Fibroblast of the aortic adventitia (primary cell): ENCODE measurements around the gene RGS7. TPM values are rescaled to one million over a fixed set of nuclear protein-coding genes. Genes with fewer than 3 reads are reported as not detected.
A peak's percentile ranks its signal among the peaks of the same experiment; 100 is the strongest.
"Not testable (repeated sequence)": the region's sequence is repeated elsewhere in the genome, so short reads cannot be mapped to it uniquely, and the experiment has no call there.

Experiments
- DNase-seq: peaks from one replicate; pipeline ENCODE4 v3.0.0-alpha.2; 2010; ENCODE audit warnings: low read depth
- H3K4me3 ChIP-seq: 2 replicates; pipeline ENCODE4 v1.5.1; 2011; ENCODE audit warnings: low read depth, mild to moderate bottlenecking, control low read depth, low read length, moderate library complexity
- total RNA-seq: library from RNA; depleted of rRNA; stranded (reverse); fragments of >200 nt; gene quantifications from 2 replicates; pipeline ENCODE4 v1.2.3, GENCODE V29; 2012; ENCODE audit warnings: low replicate concordance
- TF ChIP-seq, protein P1 (sequence below): IDR thresholded peaks from 2 replicates; pipeline ENCODE4 v1.5.1; 2011; ENCODE audit warnings: mild to moderate bottlenecking, low read length, control low read depth, inconsistent platforms; ENCODE audit not compliant: insufficient read depth

Gene RGS7
- total RNA-seq, 1 donor, result 0.63 TPM

DNA sequence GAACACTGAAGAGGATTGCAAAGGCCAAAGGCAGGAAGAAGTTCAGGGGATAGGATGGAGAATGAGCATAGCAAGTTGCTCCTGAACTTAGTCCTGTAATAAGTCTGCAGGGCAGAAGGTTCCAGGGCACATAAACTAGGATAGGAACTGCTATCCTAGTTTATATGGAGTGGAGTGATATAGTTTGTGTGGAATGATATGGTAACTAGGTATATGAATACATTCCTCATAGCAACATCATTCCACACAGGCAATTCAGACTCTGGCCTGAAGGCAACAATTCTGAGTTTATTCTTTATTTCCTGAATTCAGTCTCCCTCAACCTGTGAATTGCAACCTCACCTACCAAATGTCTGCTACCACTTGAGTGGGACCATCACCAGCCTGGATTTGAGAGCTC is 590.2 kb downstream of the RGS7 start:
- no peak overlapping the region for H3K4me3 ChIP-seq
- peak; percentile 8 for DNase-seq
- TF ChIP-seq, protein P1, sequence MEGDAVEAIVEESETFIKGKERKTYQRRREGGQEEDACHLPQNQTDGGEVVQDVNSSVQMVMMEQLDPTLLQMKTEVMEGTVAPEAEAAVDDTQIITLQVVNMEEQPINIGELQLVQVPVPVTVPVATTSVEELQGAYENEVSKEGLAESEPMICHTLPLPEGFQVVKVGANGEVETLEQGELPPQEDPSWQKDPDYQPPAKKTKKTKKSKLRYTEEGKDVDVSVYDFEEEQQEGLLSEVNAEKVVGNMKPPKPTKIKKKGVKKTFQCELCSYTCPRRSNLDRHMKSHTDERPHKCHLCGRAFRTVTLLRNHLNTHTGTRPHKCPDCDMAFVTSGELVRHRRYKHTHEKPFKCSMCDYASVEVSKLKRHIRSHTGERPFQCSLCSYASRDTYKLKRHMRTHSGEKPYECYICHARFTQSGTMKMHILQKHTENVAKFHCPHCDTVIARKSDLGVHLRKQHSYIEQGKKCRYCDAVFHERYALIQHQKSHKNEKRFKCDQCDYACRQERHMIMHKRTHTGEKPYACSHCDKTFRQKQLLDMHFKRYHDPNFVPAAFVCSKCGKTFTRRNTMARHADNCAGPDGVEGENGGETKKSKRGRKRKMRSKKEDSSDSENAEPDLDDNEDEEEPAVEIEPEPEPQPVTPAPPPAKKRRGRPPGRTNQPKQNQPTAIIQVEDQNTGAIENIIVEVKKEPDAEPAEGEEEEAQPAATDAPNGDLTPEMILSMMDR, result no peak

DNA sequence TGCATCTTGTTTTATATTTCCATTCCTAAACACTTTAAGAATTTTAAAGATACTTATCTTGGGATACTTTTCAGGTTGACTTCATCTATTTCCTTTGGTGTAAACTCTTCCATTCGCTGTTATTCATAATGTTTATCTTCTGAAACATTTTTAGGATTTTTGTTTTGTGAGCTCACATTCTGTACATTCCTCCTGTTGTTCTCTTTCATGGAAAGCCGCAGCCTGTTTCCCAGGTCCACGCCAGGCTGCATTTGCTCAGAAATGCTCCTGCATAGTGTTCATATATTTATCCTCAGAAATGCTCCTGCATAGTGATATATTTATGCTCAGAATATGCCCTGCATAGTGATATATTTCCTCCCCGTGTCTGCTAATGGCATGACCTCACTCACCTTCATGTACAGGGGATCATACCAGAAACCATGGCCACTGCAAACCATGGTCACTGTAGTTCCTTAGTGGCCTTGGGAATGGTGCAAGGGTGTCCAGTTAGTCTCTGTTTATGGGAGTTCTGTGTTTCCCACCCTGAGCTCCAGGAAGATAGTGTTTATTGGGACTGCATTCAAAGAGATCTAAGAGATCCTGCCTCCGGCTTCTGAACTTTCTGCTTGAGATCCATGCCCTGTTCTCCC is 591.2 kb downstream of the RGS7 start:
- peak; percentile 65 for DNase-seq
- no peak overlapping the region for H3K4me3 ChIP-seq
- TF ChIP-seq, protein P1, result no peak

DNA sequence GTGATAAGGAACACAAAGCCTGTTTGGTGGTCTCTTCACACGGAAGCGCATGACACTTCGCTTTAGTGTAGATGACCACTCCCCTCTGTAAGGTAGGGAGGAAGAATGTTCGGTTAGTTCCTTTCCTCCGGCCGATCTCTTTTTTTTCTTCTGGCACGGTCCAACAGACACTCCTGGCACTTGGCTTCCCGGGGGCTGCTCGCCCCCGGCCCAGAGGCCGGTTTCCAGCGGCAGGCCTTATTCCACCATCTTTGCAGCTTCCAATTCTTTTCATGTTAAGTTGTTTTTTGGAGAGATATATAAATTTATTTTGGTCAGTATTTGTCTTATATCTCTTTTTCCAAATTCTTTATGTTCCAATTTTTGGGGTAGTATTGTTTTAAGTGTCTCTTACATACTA is 593.2 kb downstream of the RGS7 start:
- TF ChIP-seq, protein P1, result no peak
- no peak for DNase-seq
- no peak overlapping the region for H3K4me3 ChIP-seq

DNA sequence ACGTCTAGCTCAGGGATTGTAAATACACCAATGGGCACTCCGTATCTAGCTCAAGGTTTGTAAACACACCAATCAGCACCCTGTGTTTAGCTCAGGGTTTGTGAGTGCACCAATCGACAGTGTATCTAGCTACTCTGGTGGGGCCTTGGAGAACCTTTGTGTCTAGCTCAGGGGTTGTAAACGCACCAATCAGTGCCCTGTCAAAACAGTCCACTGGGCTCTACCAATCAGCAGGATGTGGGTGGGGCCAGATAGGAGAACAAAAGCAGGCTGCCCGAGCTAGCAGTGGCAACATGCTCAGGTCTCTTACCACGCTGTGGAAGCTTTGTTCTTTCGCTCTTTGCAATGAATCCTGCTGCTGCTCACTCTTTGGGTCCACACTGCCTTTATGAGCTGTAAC is 593.9 kb downstream of the RGS7 start:
- H3K4me3 ChIP-seq, DNase-seq: not testable (repeated sequence)

DNA sequence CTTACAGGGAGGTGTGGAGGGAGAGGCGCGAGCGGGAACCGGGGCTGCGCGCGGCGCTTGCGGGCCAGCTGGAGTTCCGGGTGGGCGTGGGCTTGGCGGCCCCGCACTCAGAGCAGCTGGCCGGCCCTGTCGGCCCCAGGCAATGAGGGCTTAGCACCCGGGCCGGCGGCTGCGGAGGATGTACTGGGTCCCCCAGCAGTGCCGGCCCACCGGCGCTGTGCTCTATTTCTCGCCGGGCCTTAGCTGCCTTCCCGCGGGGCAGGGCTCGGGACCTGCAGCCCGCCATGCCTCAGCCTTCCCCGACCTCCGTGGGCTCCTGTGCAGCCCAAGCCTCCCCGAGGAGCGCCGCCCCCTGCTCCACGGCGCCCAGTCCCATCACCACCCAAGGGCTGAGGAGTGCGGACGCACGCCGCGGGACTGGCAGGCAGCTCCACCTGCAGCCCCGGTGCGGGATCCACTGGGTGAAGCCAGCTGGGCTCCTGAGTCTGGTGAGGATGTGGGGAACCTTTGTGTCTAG is 594.5 kb downstream of the RGS7 start:
- DNase-seq, H3K4me3 ChIP-seq: not testable (repeated sequence)

DNA sequence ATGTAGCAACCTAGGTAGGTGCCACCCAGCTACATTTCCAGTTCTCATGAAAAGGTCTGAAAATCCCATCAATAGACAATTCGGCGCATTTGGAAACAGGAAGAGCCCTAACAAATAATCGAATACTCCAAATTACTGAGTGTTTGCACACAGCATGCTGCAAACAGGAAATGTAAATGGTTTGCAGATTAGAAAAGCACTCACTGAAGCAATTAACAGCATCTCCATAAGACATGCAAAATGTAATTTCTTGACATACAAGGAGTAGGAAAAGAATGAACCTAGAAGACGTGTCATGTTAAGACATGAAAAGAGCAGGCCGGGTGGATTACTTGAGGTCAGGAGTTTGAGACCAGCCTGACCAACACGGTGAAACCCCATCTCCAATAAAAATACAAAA is 598.2 kb downstream of the RGS7 start:
- DNase-seq, H3K4me3 ChIP-seq: not testable (repeated sequence)

DNA sequence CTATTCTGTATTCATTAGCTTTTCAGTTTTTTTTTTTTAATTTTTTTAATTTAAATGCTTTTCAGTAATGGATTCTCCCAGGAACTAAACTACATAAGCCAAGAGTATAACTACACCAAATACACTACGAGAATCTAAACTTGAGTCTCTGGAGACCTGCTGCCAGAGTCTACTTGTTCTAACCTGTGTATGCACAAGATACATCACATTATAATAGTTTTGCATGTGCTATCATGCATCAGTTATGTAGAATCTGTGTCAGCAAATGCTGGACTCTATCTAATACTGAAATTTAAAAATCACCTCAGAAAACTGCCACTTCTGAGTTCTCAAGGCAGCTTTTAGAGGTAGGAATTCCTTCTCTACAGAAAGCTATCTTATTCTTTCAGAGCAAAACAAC is 598.7 kb downstream of the RGS7 start:
- TF ChIP-seq, protein P1, result no peak
- no peak overlapping the region for H3K4me3 ChIP-seq
- DNase-seq, result no peak

DNA sequence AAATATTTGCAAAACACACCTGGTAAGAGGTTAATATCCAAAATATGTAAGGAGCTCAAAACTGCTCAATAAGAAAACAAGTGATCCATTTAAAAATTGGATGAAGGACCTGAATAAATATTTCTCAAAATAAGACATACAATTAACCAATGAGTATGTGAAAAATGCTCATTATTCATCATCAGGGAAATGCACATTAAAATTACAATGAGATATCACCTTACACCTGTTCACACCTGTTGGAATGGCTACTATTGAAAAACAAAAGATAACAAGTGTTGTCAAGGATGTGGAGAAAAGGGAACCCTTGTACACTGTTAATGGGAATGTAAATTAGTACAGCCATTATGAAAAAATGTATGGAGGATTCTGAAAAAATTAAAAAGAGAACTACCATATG is 609.1 kb downstream of the RGS7 start:
- H3K4me3 ChIP-seq, result no peak overlapping the region
- DNase-seq, result no peak
- TF ChIP-seq, protein P1, result no peak
